Memory B cell (primary cell): Measurements from ENCODE around the gene SIRPB2.

Source experiments
- ATAC-seq: fragments of 150-1000 bp; cut with Tn5 transposase; 2 replicates; pipeline ENCODE4 v1.10.0; 2021; ENCODE audit warnings: low read depth, mild to moderate bottlenecking, moderate library complexity
- DNase-seq, 2 donors: peaks; one replicate each; pipeline ENCODE4 v3.0.0; 2022; ENCODE audit warnings: low spot score in 2 of 2
- H3K27ac Mint-ChIP-seq: one replicate; pipeline ENCODE4 v1.8.0; 2022; ENCODE audit warnings: mild to moderate bottlenecking, moderate library complexity, mixed read lengths
- H3K27me3 Mint-ChIP-seq: one replicate; pipeline ENCODE4 v1.8.0; 2022; ENCODE audit warnings: mixed read lengths
- H3K36me3 Mint-ChIP-seq: one replicate; pipeline ENCODE4 v1.8.0; 2022; ENCODE audit warnings: mild to moderate bottlenecking, mixed read lengths
- H3K4me1 Mint-ChIP-seq: one replicate; pipeline ENCODE4 v1.8.0; 2022; ENCODE audit warnings: mixed read lengths
- H3K4me3 Mint-ChIP-seq: one replicate; pipeline ENCODE4 v1.8.0; 2022; ENCODE audit warnings: mild to moderate bottlenecking, moderate library complexity, mixed read lengths
- H3K9me3 Mint-ChIP-seq: one replicate; pipeline ENCODE4 v1.8.0; 2022; ENCODE audit warnings: mixed read lengths

SIRPB2 gene

DNA sequence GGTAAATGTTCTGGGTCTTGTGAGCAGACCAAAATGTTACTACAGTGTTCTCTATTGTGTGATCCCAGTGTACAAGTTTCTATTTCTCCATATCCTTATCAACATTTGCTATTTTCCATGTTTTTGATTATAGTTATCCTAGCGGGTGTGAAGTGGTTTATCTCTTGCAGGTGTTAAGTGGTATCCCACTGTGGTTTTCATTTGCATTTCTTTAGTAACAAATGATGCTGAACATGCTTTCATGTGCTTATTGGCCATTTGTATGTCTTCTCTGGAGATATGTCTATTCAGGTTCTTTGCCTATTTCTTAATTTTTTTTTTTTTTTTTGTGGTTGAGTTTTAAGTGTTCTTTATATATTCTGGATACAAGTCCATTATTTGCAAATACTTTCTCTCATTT, 60.1 kb downstream of the SIRPB2 start:
- Mint-ChIP-seq H3K27me3 (no peaks in the 10 kb centered on the region), H3K4me3 (no peak overlapping the region), H3K36me3 (no peaks in the 10 kb centered on the region), H3K4me1 (peaks cover 23% of the 10 kb centered on the region), H3K9me3 (no peaks in the 10 kb centered on the region), H3K27ac (no peak overlapping the region)
- DNase-seq: no peak
- ATAC-seq: no peak

DNA sequence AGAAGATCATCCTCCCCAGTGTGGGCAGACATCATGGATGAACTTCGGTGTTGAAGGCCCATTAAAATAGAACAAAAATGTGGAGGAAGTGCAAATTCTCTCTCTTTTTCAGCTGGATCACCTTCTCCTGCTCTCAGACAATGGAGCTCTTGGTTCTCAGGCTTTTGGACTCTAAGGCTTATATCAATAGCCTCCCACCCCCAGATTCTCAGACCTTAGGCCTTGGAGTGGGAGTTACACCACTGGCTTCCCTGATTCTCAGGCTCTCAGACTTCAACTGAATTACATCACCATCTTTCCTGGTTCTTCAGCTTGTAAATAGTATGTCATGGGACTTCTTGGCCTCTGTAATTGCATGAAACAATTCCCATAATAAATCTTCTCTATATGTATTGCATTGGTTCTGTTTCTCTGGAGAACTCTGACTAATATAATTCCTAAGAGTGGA, 61.2 kb downstream of the SIRPB2 start:
- Mint-ChIP-seq H3K4me1 (peaks cover 18% of the 10 kb centered on the region), H3K27ac (no peak overlapping the region), H3K27me3 (no peaks in the 10 kb centered on the region), H3K4me3 (no peak overlapping the region), H3K36me3 (no peaks in the 10 kb centered on the region), H3K9me3 (no peaks in the 10 kb centered on the region)
- ATAC-seq (no peak), DNase-seq (no peak)

DNA sequence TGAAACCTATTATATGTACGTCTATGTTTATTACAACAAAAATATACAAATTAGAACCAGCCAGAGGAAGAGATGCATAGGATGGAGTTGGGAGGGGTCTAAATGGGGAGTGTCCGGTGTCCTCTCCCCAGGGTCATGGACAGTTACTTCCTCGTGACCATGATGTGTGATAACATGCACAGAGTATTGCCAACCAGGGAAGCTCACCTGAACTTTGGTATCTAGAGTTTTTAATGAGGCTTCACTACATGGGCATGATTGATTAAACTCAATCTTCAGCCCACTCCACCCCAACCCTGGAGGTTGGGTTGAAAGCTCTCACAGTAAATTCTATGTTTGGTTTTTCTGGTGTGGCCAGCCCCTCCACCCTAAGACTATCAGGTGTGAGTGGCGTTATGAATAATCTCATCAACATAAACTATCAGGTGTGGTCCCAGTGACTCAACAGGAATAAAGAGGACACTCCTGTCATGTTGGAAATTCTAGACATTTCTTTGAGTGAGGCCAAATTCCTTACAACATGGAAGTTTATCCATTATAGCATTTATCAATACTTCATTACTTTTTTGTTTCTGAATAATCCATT, 62.0 kb downstream of the SIRPB2 start:
- Mint-ChIP-seq H3K4me1 (peaks cover 15% of the 10 kb centered on the region), H3K27ac (no peak overlapping the region), H3K4me3 (no peak overlapping the region), H3K9me3 (no peaks in the 10 kb centered on the region), H3K27me3 (no peaks in the 10 kb centered on the region), H3K36me3 (no peaks in the 10 kb centered on the region)
- ATAC-seq (no peak), DNase-seq (no peak)

DNA sequence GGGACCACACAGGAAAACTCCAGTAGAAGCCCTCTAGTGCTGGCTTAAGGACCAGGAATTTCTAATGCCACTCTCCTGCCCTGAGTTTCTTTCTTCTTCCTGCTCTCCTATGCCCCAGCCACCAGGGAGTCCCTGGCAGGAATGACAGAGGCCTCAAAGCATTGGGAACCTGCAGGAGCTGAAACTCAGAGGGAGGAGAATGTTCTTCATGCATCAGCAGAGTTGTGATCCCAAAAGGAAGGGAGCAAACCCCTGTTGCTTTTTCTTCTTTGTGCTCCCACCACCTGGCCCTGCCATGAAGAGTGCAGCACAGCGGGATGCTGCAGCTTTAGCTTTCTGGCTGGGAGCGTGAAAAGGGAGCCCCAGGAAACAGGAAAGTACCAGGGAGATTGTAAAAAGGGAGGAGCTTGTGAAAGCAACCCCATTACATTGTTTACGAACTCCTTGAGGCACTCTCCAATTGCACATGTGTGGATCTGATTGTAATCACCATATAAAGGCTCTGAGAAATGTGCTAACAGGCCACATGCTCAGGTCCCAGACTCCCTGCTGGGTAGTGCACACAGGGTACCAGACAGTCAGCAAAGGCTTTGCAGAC, 63.7 kb downstream of the SIRPB2 start:
- Mint-ChIP-seq H3K27ac (no peak overlapping the region), H3K27me3 (no peaks in the 10 kb centered on the region), H3K9me3 (peaks cover 1% of the 10 kb centered on the region), H3K36me3 (no peaks in the 10 kb centered on the region), H3K4me1 (peaks cover 14% of the 10 kb centered on the region), H3K4me3 (no peak overlapping the region)
- DNase-seq: no peak
- no peak for ATAC-seq

DNA sequence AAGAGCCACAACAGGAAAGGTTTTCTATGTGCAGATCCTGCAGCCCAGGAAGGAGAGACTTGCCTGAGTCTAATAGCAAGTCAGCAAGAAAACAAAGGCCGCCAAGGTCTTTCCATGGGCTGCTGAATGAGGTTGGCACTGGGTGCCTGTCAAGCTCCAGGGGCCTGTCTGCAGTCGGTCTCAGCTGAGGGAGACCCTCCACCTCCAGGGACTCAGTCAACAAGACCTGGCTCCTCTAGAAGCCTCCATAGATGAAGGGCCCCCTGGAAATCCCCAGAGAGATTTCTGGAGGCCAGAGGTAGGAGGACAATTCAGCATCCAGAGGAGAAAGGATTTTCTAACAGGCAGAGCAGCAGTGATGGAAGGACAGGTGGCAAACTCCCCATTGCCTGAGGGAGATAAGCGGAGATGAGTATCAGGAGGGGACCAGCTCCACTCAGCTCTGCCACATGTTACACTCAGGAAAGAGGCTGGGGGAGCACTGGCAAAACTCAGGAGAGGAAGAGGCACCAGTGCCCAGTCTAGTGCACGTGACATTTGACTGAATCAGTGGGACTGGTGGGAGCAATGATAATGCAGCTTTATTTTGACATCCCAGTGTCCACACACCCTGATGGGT, 64.9 kb downstream of the SIRPB2 start:
- peaks cover 8% of the 10 kb centered on the region for H3K9me3 Mint-ChIP-seq
- H3K4me1 Mint-ChIP-seq: peaks cover 7% of the 10 kb centered on the region
- no peak overlapping the region for H3K27ac Mint-ChIP-seq

More for the DNA sequence above, 64.9 kb downstream of the SIRPB2 start:
- Mint-ChIP-seq H3K4me3 (no peak overlapping the region), H3K27me3 (peaks cover 1% of the 10 kb centered on the region), H3K36me3 (peaks cover 2% of the 10 kb centered on the region)
- DNase-seq (no peak), ATAC-seq (no peak)
